ENCODE data around the gene ZNF764.
A peak's percentile ranks its signal among the peaks of the same experiment; 100 is the strongest.

Gene ZNF764

GRCh38 chr16:30585400-30586191 is 27.4 kb upstream of the ZNF764 start, which contains the start of gene ZNF785:
TSS of gene ZNF785 (minus strand) at chr16:30585697. CDS start at chr16:30585611, 86 bp downstream.
- peak; percentile 99 for ATAC-seq (replicated peaks)
- Mint-ChIP-seq H3K4me1 (ENCODE audit: low read depth in 2 of 2) (peaks cover 14 to 20% of the 10 kb centered on the region in 2 donors), H3K27ac (peak within 1 kb of the TSS; percentile 68 to 79), H3K27me3 (no peaks in the 10 kb centered on the region), H3K36me3 (ENCODE audit: insufficient read depth) (peaks cover 18% of the 10 kb centered on the region), H3K9me3 (no peaks in the 10 kb centered on the region), H3K4me3 (peak within 1 kb of the TSS; percentile 87 to 88)
- DNase-seq, result peak; percentile 90 to 92 (median 90)

- H3K27ac Mint-ChIP-seq, result peak overlapping the region; percentile 63 to 68
- no peaks in the 10 kb centered on the region for H3K27me3 Mint-ChIP-seq
- peaks cover 14 to 20% of the 10 kb centered on the region in 2 donors for H3K4me1 Mint-ChIP-seq (ENCODE audit: low read depth in 2 of 2)
- DNase-seq (no peak), ATAC-seq (replicated peaks) (peak; percentile 14)
- H3K36me3 Mint-ChIP-seq (ENCODE audit: insufficient read depth), result peaks cover 18% of the 10 kb centered on the region
- no peaks in the 10 kb centered on the region for H3K9me3 Mint-ChIP-seq
- H3K4me3 Mint-ChIP-seq, result peak overlapping the region; percentile 87 to 88
These were observed 26.8 kb upstream of the ZNF764 start for GRCh38 chr16:30585022-30585399.

GRCh38 chr16:30582611-30583340 is 24.6 kb upstream of the ZNF764 start:
- ATAC-seq (replicated peaks), result no peak
- DNase-seq, result no peak
- Mint-ChIP-seq H3K27me3 (no peaks in the 10 kb centered on the region), H3K4me3 (no peak overlapping the region), H3K36me3 (ENCODE audit: insufficient read depth) (peaks cover 30% of the 10 kb centered on the region), H3K4me1 (ENCODE audit: low read depth in 2 of 2) (peaks cover 14 to 20% of the 10 kb centered on the region in 2 donors), H3K9me3 (no peaks in the 10 kb centered on the region), H3K27ac (no peak overlapping the region)

- Mint-ChIP-seq H3K36me3 (ENCODE audit: insufficient read depth) (peaks cover 30% of the 10 kb centered on the region), H3K27ac (no peak overlapping the region), H3K4me3 (no peak overlapping the region), H3K27me3 (no peaks in the 10 kb centered on the region), H3K9me3 (no peaks in the 10 kb centered on the region), H3K4me1 (ENCODE audit: low read depth in 2 of 2) (peaks cover 14 to 20% of the 10 kb centered on the region in 2 donors)
- DNase-seq, result no peak
- no peak for ATAC-seq (replicated peaks)
These were observed 23.3 kb upstream of the ZNF764 start for GRCh38 chr16:30581457-30581856.

GRCh38 chr16:30574678-30575077 is 16.5 kb upstream of the ZNF764 start:
- ATAC-seq (replicated peaks) (no peak), DNase-seq (no peak)
- Mint-ChIP-seq H3K36me3 (ENCODE audit: insufficient read depth) (peaks cover 16% of the 10 kb centered on the region), H3K4me3 (no peak overlapping the region), H3K27ac (peak overlapping the region in 1 of 2 donors; percentile 26), H3K27me3 (no peaks in the 10 kb centered on the region), H3K9me3 (no peaks in the 10 kb centered on the region), H3K4me1 (ENCODE audit: low read depth in 2 of 2) (peaks cover 11 to 16% of the 10 kb centered on the region in 2 donors)

GRCh38 chr16:30571445-30572322 is 13.5 kb upstream of the ZNF764 start, which contains the start of gene ZNF688:
TSS of gene ZNF688 (minus strand) at chr16:30571714. CDS start at chr16:30571629, 85 bp downstream.
- no peaks in the 10 kb centered on the region for H3K27me3 Mint-ChIP-seq
- H3K4me1 Mint-ChIP-seq (ENCODE audit: low read depth in 2 of 2), result peaks cover 26 to 34% of the 10 kb centered on the region in 2 donors
- peak within 1 kb of the TSS; percentile 86 to 95 for H3K27ac Mint-ChIP-seq
- peak within 1 kb of the TSS; percentile 83 to 91 for H3K4me3 Mint-ChIP-seq
- ATAC-seq (replicated peaks), result peak; percentile 82
- H3K36me3 Mint-ChIP-seq (ENCODE audit: insufficient read depth), result peaks cover 9% of the 10 kb centered on the region
- no peaks in the 10 kb centered on the region for H3K9me3 Mint-ChIP-seq
- DNase-seq, result peak; percentile 91 to 94 (median 93)

- Mint-ChIP-seq H3K27me3 (no peaks in the 10 kb centered on the region), H3K27ac (peak overlapping the region; percentile 86 to 95), H3K4me1 (ENCODE audit: low read depth in 2 of 2) (peaks cover 27 to 37% of the 10 kb centered on the region in 2 donors), H3K36me3 (ENCODE audit: insufficient read depth) (peaks cover 9% of the 10 kb centered on the region), H3K9me3 (no peaks in the 10 kb centered on the region), H3K4me3 (peak overlapping the region; percentile 83 to 91)
- DNase-seq (no peak), ATAC-seq (replicated peaks) (no peak)
These were observed 12.7 kb upstream of the ZNF764 start for GRCh38 chr16:30570636-30571444.

- H3K4me1 Mint-ChIP-seq (ENCODE audit: low read depth in 2 of 2), result peaks cover 27 to 37% of the 10 kb centered on the region in 2 donors
- DNase-seq, result no peak
- peaks cover 12% of the 10 kb centered on the region for H3K36me3 Mint-ChIP-seq (ENCODE audit: insufficient read depth)
- ATAC-seq (replicated peaks), result no peak
- H3K4me3 Mint-ChIP-seq, result peak overlapping the region in 1 of 2 donors; percentile 91
- no peaks in the 10 kb centered on the region for H3K9me3 Mint-ChIP-seq
- H3K27ac Mint-ChIP-seq, result peak overlapping the region; percentile 32 to 86
- H3K27me3 Mint-ChIP-seq, result no peaks in the 10 kb centered on the region
These were observed 11.8 kb upstream of the ZNF764 start for GRCh38 chr16:30569746-30570635.

GRCh38 chr16:30569281-30569680 is 11.1 kb upstream of the ZNF764 start:
- no peaks in the 10 kb centered on the region for H3K9me3 Mint-ChIP-seq
- H3K27me3 Mint-ChIP-seq, result no peaks in the 10 kb centered on the region
- ATAC-seq (replicated peaks) (no peak), DNase-seq (no peak)
- H3K4me3 Mint-ChIP-seq, result no peak overlapping the region
- peaks cover 27 to 37% of the 10 kb centered on the region in 2 donors for H3K4me1 Mint-ChIP-seq (ENCODE audit: low read depth in 2 of 2)
- H3K27ac Mint-ChIP-seq, result no peak overlapping the region
- H3K36me3 Mint-ChIP-seq (ENCODE audit: insufficient read depth), result peaks cover 12% of the 10 kb centered on the region

- Mint-ChIP-seq H3K4me3 (peak overlapping the region; percentile 52 to 64), H3K27ac (peak overlapping the region; percentile 96 to 98), H3K4me1 (ENCODE audit: low read depth in 2 of 2) (peaks cover 24 to 32% of the 10 kb centered on the region in 2 donors), H3K27me3 (no peaks in the 10 kb centered on the region), H3K36me3 (ENCODE audit: insufficient read depth) (peaks cover 12% of the 10 kb centered on the region), H3K9me3 (no peaks in the 10 kb centered on the region)
- ATAC-seq (replicated peaks), result peak; percentile 39
- peak; percentile 27 to 34 (median 31) for DNase-seq
These were observed 9.9 kb upstream of the ZNF764 start for GRCh38 chr16:30567991-30568638.

Data from effector memory CD8-positive, alpha-beta T cell (primary cell).